ENCODE data around the gene TDP2. TPM values are rescaled to one million over a fixed set of nuclear protein-coding genes. Genes with fewer than 3 reads are reported as not detected.

TDP2 gene
- total and polyA plus RNA-seq, 7 donors, result 30.4 to 543 (median 67.6) TPM

DNA sequence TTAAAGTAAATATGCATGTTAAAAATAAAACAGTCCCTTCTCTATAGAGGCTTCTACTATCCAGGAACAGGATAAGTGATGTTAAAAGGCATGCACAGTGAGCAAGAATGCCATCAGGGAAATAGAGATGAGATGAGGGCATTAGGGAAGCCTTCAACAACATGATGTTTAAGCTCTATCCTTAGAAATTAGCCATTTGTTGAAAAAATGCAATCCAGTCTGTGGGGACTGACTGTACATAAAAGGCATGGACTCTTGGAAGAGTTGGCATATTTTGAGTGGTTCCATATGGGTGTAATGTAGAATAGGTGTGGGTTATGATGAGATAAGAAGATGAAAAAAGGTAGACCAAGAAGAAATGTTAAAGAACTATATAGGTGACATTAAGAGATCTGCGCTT, 26.5 kb downstream of the TDP2 start:
- no peak overlapping the region for H3K27ac ChIP-seq
- no peaks in the 10 kb centered on the region for H3K36me3 ChIP-seq
- no peak overlapping the region for H3K4me3 ChIP-seq
- no peak for DNase-seq
- peaks cover 0 to 1% (median 0%) of the 10 kb centered on the region in 4 donors for H3K4me1 ChIP-seq
- TF ChIP-seq POLR2AphosphoS5 (IDR thresholded peaks at IDR 0.05), result no peak
- TF ChIP-seq EP300 (IDR thresholded peaks at IDR 0.05), result no peak
- no peak for TF ChIP-seq CTCF (IDR thresholded peaks at IDR 0.05)
- no peak for TF ChIP-seq POLR2A (IDR thresholded peaks at IDR 0.05)
- H3K9me3 ChIP-seq, result peaks cover 0 to 2% (median 0%) of the 10 kb centered on the region in 4 donors
- peaks cover 0 to 17% (median 0%) of the 10 kb centered on the region in 3 donors for H3K27me3 ChIP-seq
- intact Hi-C loops (cut with DNase I), result no loop called here
- 94 to 98% methylated on average over 1 of the region's 1 CpG for WGBS, 2 donors

GRCh38 chr6:24636681-24637080, 30.0 kb downstream of the TDP2 start:
- no peak for TF ChIP-seq POLR2A (IDR thresholded peaks at IDR 0.05)
- TF ChIP-seq CTCF (IDR thresholded peaks at IDR 0.05), result no peak
- TF ChIP-seq EP300 (IDR thresholded peaks at IDR 0.05), result no peak
- no peak for TF ChIP-seq POLR2AphosphoS5 (IDR thresholded peaks at IDR 0.05)
- Histone ChIP-seq H3K4me1 (no peaks in the 10 kb centered on the region), H3K27me3 (peaks cover 0 to 4% (median 0%) of the 10 kb centered on the region in 3 donors), H3K9me3 (peaks cover 0 to 2% (median 0%) of the 10 kb centered on the region in 4 donors), H3K4me3 (no peak overlapping the region), H3K36me3 (no peaks in the 10 kb centered on the region), H3K27ac (no peak overlapping the region)
- no peak for DNase-seq
- intact Hi-C loops (cut with DNase I), result no loop called here

DNA sequence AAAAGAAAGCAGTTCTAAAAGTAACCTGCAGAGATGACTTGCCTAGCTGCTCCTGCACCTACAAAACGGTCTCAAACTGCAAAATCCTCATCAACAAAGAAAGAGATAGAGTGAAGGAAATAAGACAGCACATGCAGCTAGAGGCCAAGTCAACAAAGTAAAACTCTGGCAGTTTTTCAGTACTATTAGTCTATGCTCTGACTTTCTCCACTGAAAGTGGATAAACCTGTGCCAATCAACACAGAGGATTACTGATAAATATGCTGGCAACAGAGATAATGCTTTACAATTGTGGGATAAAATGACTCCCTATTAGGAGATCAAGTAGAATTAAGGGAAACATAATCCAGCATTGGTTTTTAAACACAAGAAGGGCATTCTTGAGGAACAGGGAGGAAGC, 34.1 kb downstream of the TDP2 start:
- intact Hi-C loops (cut with DNase I), result no loop called here
- TF ChIP-seq EP300 (IDR thresholded peaks at IDR 0.05) (no peak), POLR2A (IDR thresholded peaks at IDR 0.05) (no peak), POLR2AphosphoS5 (IDR thresholded peaks at IDR 0.05) (no peak), CTCF (IDR thresholded peaks at IDR 0.05) (no peak)
- H3K36me3 ChIP-seq, result no peaks in the 10 kb centered on the region
- H3K4me3 ChIP-seq, result no peak overlapping the region
- no peak for DNase-seq
- H3K27me3 ChIP-seq, result peaks cover 0 to 4% (median 0%) of the 10 kb centered on the region in 3 donors
- no peaks in the 10 kb centered on the region for H3K4me1 ChIP-seq
- WGBS, 2 donors, result 47 to 57% methylated on average over 1 of the region's 1 CpG
- peaks cover 0 to 2% (median 0%) of the 10 kb centered on the region in 4 donors for H3K9me3 ChIP-seq
- no peak overlapping the region for H3K27ac ChIP-seq

GRCh38 chr6:24631671-24632070, 35.0 kb downstream of the TDP2 start:
- Histone ChIP-seq H3K9me3 (no peaks in the 10 kb centered on the region), H3K4me1 (no peaks in the 10 kb centered on the region), H3K4me3 (no peak overlapping the region), H3K36me3 (no peaks in the 10 kb centered on the region), H3K27ac (no peak overlapping the region), H3K27me3 (peaks cover 0 to 4% (median 0%) of the 10 kb centered on the region in 3 donors)
- WGBS, 2 donors, result 65 to 72% methylated on average over 5 of the region's 5 CpGs
- intact Hi-C loops (cut with DNase I), result no loop called here
- DNase-seq, result no peak
- no peak for TF ChIP-seq POLR2A (IDR thresholded peaks at IDR 0.05)
- TF ChIP-seq CTCF (IDR thresholded peaks at IDR 0.05), result no peak
- no peak for TF ChIP-seq POLR2AphosphoS5 (IDR thresholded peaks at IDR 0.05)
- TF ChIP-seq EP300 (IDR thresholded peaks at IDR 0.05), result no peak

- Histone ChIP-seq H3K36me3 (no peaks in the 10 kb centered on the region), H3K27me3 (peaks cover 0 to 4% (median 0%) of the 10 kb centered on the region in 3 donors), H3K4me3 (no peak overlapping the region), H3K9me3 (no peaks in the 10 kb centered on the region), H3K27ac (no peak overlapping the region), H3K4me1 (no peaks in the 10 kb centered on the region)
- intact Hi-C loops (cut with DNase I), result no loop called here
- no peak for DNase-seq
- TF ChIP-seq EP300 (IDR thresholded peaks at IDR 0.05) (no peak), POLR2AphosphoS5 (IDR thresholded peaks at IDR 0.05) (no peak), POLR2A (IDR thresholded peaks at IDR 0.05) (no peak), CTCF (IDR thresholded peaks at IDR 0.05) (no peak)
- WGBS, 2 donors, result 55 to 65% methylated on average over 5 of the region's 5 CpGs
Observed at GRCh38 chr6:24630856-24631505, 35.7 kb downstream of the TDP2 start.
